A673 (cell line): Measurements from ENCODE around the gene ZDHHC22.

Experiments
- CTCF ChIP-seq: fragments of 300-800, 200-600 bp; sonication (generic); conservative IDR thresholded peaks from 2 replicates; pipeline ENCODE4 v1.5.1; 2017; ENCODE audit warnings: low read depth, mild to moderate bottlenecking, antibody characterized with exemption, low read length, moderate library complexity, mixed read lengths
- EZH2 ChIP-seq: fragments of 200-600 bp; sonication (generic); IDR thresholded peaks from 2 replicates; pipeline ENCODE4 v1.6.1; 2017; ENCODE audit warnings: borderline replicate concordance, low read depth, mild to moderate bottlenecking, mixed read lengths, antibody characterized with exemption, low read length; ENCODE audit not compliant: poor library complexity, severe bottlenecking

- TF ChIP-seq CTCF (no peak), EZH2 (no peak)
Observed at GRCh38 chr14:77097700-77098528, 43.7 kb downstream of the ZDHHC22 start, which contains the start of gene CIPC.
